ENCODE measurements around the gene XRN2.

DNA sequence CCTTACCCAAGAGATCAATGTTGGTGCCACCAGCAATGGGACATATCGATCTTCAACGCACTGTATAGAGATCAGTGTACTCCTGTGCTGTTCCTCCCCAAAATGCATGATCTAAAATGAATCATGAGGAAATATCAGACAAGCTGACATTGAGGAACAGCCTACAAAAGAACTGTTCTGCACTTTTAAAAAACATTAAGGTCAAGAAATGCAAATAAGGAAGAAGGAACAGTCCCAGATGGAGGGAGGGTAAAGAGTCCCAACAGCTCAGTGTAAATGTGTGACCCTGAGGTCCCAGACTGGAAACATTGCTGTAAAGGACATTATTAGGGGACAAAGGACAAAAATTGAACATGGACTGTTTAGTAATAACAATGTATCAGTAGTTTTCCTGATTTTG, 24.3 kb upstream of the XRN2 start:
- TF ChIP-seq SPI1 (IDR thresholded peaks at IDR 0.05; ENCODE audit: low read depth, low read length), result no peak
- no peak for TF ChIP-seq POLR2AphosphoS5 (IDR thresholded peaks at IDR 0.05; ENCODE audit: low read depth, low read length)
- TF ChIP-seq POLR2A (IDR thresholded peaks at IDR 0.05; ENCODE audit: low read depth, low read length), result no peak
